Activated CD4-positive, CD25-positive, alpha-beta regulatory T cell treated with anti-CD3 and anti-CD28 coated beads, Interleukin-2, amount 50 U/mL, for 16 hours (primary cell): ENCODE data around the gene FAF2.
"Not testable (repeated sequence)": the region's sequence is repeated elsewhere in the genome, so short reads cannot be mapped to it uniquely, and the experiment has no call there.

Experiments used
- DNase-seq: peaks from one replicate; pipeline ENCODE4 v3.0.0-alpha.2; 2020; ENCODE audit warnings: low read depth, low spot score

FAF2 gene

DNA sequence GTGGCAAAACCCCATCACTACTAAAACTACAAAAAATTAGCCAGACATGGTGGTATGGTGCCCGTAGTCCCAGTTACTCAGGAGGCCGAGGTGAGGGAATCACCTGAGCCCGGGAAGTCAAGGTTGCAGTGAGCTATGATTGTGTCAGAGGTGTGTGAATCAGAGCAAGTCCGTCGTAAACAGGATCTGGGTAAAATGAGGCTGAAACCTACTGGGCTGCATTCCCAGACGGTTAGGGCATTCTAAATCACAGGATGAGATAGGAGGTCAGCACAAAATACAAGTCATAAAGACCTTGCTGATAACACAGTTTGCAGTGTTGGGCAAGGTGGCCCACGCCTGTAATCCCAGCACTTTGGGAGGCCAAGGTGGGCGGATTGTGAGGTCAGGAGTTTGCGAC lies 29.9 kb upstream of the FAF2 start:
- DNase-seq = no peak

DNA sequence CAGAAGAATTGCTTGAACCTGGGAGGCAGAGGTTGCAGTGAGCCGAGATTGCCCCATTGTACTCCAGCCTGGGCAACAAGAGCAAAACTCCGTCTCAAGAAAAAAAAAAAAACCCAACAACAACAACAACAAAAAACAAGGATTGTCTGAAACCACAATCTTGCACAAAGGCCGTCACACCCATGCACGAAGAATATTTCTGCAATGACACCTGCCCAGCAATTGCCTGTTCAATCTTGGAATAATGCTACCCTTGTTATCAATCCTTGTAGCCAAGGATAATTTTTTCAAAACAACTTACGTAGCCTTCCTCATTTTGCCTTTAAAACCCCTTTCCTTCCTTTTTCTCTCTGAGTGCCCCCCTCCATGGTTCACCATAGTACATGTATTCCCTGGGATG lies 28.1 kb upstream of the FAF2 start:
- no peak for DNase-seq

DNA sequence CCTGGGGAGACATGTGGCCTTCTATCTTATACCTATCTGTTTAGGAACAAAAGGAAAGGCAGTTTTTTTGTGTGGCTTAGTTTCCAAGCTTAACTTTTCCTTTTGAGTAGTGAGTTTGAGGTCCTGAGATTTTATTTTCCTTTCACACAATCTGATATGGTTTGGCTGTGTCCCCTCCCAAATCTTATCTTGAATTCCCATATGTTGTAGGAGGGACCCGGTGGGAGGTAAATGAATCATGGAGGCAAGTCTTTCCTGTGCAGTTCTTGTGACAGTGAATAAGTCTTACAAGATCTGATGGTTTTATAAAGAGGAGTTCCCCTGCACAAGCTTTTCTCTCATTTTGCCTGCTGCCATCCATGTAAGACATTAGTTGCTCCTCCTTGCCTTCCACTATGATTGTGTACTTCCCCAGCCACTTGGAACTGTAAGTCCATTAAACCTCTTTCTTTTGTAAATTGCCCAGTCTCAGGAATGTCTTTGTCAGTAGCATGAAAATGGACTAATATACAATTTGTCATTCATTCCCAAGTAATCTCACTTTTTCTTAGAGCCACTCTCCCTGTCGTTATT lies 27.1 kb upstream of the FAF2 start:
- DNase-seq = no peak

DNA sequence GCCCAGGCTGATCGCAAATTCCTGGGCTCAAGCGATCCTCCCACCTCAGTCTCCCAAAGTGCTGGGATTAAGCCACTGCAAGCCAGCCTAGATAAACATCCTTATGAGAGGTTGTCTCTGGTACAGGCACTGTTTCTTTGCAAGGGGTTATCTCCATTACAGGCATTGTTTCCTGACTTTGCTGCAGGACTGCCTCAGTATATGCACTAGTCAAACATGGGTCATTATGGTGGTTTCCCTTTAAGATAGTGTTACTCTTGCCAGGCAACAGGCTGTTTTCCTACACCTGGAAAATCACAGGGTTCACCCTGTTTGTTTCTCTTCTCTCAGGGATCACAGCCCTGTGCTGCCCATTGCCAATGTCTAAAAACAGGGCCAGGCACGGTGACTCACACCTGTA lies 24.0 kb upstream of the FAF2 start:
- DNase-seq = no peak

DNA sequence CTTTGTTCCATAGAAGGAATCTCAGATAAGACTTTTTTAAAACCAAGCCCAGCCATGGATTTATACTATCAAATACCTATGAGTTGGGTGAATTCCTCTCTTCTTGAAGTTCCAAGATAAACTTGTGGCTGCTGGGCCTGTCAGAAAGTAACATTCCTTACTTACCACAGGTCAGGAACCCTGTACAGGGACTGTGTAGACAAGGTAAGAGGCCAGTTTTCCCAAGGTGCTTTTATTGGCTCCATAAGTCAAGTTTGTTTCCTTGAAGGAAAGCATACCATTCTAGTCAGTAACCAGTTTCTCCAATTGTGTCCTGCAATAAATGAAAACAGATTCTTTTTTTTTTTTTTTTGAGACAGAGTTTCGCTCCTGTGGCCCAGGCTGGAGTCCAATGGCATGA lies 23.0 kb upstream of the FAF2 start:
- no peak for DNase-seq

DNA sequence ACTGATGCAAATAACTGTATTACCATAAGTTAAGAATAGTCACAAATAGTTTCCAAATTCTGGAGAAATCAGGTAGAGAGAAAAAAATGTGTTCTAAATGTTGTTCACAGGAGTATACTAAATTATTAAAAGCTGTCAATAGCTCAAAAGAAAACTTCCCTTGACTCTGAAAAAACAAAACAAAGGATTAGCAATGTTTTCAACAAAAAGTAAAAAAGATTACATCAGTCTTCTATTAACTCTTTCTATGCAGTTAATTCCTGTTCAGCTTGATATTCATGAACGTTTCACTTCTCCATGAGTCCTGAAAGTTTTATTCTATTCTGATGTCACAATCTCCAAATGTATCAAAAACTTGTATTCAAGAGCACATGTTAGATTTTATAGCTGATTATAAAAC lies 22.4 kb upstream of the FAF2 start:
- DNase-seq = no peak

DNA sequence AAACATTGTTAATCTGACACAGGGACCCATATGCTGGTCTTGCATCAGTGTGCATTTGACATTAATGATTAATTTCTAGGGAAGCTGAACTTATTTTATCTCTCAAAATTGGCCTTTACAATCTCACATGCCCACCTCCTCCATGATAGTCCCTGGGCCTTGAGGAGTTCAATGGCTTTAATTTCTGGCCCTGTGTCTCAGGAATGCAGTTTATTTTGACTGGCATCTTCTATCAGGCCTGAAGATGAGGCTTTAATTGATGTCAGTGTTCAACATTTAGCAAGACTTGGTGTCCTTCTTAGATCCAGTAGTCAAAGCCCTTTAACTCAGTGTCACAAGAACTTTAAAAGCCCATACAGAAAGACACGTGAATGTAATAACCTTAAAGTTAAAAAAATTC lies 21.3 kb upstream of the FAF2 start:
- DNase-seq = no peak

DNA sequence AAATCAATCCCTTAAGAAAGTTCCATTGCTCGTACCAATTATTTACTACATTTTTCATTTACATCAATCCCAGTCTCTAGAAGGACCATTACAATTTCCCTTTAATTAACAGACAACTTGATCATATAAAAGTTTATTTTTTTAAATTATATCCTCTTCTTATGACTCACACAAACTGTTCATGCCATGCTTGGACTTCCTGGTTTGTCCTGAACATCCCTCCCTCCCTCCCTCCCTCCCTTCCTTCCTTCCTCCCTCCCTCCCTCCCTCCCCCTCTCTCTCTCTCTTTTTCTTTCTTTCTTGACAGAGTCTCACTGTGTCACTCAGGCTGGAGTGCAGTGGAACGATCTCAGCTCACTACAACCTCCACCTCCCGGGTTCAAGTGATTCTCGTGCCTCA lies 20.2 kb upstream of the FAF2 start:
- DNase-seq = no peak

DNA sequence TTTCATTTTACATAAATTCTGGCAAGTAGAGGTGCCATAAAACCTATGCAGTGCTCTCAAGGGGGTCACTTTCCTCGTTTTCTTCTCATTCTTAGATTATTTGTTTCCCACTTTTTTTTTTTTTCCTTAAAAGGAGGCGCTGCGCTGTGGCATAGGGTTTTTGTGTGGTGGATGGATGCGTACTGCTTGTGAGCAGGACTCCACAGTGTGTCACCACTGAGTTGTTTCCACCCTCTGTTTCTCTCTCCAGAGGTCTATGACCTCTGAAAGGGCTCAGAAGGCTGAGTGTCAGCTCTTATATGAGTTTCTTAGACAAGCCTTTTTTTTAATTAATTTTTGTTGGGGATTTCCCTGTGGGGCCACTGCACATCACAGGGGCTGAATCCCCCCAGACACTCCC lies 18.2 kb upstream of the FAF2 start:
- no peak for DNase-seq

DNA sequence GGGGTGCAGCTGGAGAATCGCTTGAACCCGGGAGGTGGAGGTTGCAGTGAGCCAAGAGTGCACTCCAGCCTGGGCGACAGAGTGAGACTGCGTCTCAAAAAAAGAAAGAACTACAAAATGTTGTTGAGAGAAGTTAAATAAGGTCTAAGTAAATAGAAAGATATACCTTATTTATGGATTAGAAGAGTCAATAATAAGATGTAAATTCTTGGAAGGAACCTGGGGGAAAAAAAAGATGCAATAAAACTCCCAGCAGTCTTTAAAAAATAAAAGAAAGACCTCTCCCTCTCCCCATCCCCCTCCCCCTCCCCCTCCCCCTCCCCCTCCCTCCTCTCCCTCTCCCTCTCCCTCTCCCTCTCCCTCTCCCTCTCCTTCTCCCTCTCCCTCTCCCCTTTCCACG lies 15.5 kb upstream of the FAF2 start:
- DNase-seq = no peak

DNA sequence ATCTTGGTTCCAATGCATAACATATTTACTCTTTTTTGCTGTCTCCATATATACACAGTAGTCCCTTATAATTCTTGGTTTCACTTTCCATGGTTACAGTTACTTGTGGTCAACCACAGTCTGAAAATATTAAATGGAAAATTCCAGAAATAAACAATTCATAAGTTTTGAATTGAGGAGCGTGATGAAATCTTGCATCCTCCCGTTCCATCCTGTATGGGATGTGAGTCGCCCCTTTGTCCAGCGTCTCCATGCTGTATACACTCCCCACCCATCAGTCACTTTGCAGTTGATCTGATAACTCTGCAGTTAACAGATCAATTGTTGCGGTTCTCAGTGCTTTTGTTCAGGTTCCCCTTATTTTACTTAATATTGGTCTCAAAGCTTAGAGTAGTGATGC lies 11.5 kb upstream of the FAF2 start:
- no peak for DNase-seq

DNA sequence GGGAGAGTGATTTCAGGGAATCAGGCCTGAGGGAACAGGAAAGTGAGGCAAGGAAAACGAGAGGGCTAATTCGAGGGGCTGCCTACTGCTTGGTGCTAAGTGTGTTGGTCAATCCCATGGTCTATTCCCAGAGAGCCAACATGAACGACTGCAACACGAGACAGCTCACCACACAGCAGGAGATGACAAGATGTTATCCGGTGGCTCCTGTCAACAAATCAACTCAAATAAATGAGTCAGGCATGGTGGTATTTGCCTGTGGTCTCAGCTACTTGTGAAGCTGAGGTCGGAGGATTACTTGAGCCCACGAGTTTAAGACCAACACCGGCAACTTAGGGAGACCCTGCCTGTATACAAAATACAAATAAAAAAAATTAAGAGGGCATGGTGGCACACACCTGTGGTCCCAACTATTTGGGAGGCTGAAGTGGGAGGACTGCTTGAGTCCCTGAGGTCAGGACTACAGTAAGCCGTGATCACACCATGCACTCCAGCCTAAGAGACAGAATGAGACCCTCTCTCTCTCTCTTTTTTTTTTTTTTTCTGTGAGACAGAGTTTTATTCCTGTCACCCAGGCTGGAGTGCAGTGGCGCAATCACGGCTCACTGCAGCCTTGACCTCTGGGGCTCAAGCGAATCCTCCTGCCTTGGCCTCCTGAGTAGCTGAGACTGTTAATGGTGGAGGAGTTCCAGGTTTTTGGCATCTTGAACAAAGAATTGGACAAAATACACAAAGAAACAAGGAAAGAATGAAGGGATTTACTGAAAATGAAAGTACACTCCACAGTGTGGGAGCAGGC lies 9.0 kb upstream of the FAF2 start:
- DNase-seq = no peak

DNA sequence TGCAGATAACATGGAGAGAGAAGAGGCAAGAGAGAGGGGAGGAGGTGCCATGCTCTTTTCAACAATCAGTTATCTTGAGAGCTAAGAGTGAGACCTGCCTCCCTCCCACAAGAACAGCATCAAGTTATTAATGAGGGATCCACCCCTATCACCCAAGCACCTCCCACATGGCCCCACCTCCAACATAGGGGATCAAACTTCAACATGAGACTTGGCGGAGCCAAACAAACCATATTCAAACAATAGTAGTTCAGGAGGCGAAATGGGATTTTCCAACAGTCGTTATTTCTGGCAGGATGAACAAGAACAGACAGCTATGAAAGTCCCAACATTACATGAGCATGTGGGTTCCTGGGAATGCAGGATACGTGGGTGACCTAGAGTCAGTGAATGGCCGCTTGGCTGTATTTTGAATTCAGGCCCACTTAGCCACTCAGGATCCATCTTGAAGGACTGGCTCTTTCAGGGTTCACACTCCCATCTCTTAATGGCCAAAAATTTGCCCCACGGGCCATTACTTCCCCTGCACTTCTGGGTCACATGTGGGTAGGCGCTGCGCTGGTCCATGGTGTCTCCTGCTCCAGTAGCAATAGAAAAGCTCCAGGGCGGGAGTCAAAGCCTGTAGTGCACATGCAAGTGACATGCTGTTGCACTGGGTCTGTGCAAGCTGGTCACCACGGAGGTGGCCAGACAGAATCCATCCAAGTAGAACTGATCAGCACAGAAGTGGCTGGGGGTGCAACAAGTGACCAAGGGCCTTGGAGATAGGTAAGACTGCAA lies 7.1 kb upstream of the FAF2 start:
- DNase-seq = no peak

DNA sequence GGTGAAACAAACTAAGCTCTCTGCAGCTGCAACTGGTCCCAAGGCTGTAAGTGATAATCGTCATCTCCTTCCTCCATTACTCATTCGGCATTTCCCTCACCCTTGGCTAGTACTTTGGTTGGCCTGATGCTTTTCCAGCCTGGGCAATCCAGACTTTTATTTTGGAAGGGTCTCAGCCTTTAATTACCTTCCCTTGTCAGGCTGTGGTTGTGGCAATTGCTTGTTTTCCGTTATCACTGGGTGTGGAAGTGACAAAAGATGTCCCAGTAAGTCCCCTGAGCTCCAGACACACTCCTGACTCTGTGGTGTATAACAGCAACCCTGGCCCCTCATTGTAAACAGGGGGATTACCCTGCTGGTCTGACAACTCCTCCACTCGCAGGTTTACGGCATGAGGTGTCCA lies 6.3 kb upstream of the FAF2 start:
- DNase-seq = no peak

DNA sequence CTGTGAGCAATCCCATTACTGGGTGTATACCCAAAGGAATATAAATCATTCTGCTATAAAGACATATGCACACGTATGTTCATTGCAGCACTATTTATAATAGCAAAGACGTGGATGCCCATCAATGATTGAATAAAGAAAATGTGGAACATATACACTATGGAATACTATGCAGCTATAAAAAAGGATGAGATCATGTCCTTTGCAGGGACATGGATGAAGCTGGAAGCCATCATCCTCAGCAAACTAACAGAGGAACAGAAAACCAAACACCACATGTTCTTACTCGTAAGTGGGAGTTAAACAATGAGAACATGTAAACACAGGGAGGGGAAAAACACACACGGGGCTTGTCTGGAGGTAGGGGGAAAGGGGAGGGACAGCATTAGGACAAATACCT lies 5.3 kb upstream of the FAF2 start:
- not testable (repeated sequence) for DNase-seq

DNA sequence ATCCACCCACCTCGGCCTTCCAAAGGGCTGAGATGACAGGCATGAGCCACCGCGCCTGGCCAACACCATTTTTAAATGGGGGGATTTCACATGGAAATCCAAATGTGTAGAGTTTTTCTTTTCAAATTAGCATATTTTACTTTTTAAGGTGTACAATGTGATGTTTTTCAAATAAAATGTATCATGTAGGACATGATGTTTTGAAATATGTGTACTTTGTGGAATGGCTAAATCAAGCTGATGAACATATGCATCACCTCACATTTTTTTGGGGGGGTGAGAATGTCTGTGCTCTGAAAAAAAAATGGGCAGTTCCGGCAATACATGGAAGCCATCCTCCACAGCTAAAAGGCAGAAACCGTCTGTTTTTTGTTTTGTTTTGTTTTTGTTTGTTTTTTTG lies 3.4 kb upstream of the FAF2 start:
- no peak for DNase-seq

DNA sequence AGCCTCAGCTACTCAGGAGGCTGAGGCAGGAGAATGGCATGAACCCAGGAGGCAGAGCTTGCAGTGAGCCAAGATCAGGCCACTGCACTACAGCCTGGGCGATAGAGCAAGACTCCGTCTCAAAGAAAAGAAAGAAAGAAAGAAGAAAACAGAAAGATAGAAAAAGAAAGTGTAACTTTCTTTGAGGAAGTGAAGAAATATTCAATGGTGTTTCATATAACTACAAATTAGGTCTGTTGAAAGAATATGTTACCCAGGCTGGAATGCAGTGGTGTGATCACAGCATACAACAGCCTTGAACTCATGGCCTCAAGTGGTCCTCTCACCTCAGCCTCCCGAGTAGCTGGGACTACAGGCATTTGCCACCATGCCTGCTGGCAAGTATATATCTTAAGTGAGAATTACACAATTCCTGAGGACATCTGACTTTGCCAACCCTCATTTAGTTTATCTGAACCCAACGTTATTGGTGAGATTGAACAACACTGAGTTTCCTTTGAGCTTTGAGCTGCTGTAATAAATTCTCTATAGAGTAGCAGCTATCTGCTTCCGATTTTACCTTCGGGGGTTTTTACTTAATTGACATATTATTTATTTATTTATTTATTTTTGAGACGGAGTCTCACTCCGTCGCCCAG lies 2.0 kb upstream of the FAF2 start:
- no peak for DNase-seq

DNA sequence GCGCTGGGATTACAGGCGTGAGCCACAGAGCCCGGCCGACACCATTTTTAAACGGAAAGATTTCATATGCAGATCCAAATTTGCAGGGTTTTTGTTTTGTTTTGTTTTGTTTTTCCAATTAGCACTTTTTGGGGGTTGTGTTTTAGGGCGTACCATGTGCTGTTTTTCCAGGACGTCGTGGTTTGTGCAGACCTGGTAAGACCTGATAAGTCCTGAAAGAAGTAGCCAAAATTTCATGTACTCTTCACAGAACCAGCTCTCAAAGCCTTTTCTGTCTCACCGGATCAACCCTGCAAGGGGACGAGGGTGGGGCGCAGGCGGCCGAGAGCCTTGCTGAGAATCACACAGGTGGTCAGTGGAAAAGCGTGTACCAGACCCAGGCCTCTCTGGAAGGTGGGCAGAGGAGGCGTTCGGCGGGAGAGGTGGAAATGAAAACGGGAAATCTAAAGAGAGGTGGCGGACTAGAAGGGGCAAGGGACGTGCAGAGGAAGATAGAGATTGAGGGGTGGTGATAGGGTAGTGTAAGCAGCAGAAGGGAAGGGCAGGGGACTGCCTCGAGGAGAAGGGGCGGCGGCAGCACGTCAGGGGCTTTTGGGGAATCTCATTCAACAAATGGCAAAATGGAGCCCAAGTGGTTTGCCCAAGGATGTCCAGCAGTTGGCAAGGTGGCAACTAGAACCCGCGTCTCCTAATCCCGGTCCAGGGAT lies 1.1 kb upstream of the FAF2 start:
- no peak for DNase-seq

DNA sequence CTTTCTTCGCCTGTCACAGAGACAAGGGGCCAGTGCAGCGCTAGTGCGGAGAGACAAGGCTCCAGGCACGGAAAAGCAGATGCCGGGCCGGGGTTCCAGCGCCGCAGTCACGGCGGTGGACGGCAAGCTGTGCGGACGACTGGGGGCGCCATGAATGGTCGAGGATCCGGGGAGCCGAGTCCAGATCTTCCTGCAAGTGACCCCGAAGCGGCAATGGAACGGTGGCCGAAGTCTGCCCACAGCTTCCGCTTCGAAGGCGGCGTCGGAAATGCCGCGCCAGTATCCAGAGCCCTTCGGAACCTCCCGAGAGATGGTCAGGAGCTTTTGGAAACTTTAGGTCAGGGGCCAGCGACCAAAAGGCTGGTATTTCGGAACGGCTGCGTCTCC lies 601 bp upstream of the FAF2 start:
- no peak for DNase-seq

DNA sequence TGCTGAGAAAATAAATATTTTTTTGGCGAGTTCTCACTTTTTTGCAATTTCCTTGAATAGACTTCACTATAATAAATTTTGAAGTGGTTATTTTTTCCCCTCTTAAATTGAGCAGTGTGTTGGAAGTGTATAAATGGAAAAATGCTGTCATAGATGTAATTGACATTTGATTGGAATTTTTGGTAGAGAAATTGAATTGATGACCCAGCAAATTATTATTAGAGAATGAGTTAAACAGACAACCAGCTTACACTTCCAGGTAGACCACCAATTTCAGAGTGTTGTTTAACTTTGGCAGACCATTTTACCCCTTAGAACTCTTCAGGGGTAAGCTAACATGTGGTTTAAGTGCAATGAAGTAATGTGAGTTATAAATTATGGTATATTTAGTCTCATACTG lies 1.9 kb downstream of the FAF2 start:
- no peak for DNase-seq

DNA sequence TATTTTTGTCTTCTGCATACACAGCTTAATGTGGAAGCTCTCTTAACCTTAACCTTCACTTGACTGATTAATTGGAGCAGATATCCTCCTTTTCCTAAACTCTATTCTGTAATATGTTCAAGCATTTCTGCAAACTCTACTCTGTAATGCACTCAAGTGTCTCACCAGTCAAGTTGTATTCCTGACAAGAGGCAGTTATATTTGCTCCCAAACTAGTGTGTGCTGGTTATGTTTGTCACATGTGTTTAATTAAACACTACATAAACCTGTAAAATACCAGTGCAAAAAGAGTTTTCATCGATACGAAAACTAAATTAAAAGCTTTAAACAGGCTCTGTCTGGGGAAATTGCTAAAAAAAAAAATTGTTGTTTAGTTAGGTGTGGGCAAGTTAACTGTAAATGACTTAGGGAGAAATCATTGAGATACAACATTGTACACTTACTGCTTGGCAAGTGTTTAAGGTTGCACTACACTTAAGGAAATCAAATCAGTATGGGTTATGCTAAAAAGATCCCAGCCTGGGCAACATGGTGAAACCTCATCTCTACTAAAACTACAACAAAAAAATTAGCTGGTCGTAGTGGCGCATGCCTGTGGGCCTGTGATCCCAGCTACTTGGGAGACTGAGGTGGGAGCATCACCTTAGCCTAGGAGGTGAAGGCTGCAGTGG lies 6.7 kb downstream of the FAF2 start:
- DNase-seq = no peak
